HG02938 (cell line): ENCODE results near the gene HTD2.

Source experiments
- ATAC-seq: cut with Tn5 transposase; IDR thresholded peaks from one replicate; pipeline ENCODE4 v1.9.1; 2021; ENCODE audit warnings: mild to moderate bottlenecking, moderate library complexity; ENCODE audit not compliant: unreplicated experiment

The HTD2 gene

GRCh38 chr3:58355179-58355578 is 48.9 kb downstream of the HTD2 start:
- peak; percentile 60 for ATAC-seq

GRCh38 chr3:58356054-58356453 is 49.7 kb downstream of the HTD2 start:
- ATAC-seq = no peak

GRCh38 chr3:58357402-58357801 is 51.1 kb downstream of the HTD2 start:
- no peak for ATAC-seq

- no peak for ATAC-seq
These were observed 51.8 kb downstream of the HTD2 start for GRCh38 chr3:58358092-58358491.

GRCh38 chr3:58358808-58359207 is 52.5 kb downstream of the HTD2 start:
- ATAC-seq = no peak

- no peak for ATAC-seq
These were observed 53.3 kb downstream of the HTD2 start for GRCh38 chr3:58359621-58360020.

- no peak for ATAC-seq
These were observed 55.5 kb downstream of the HTD2 start for GRCh38 chr3:58361866-58362265.

- no peak for ATAC-seq
These were observed 60.4 kb downstream of the HTD2 start for GRCh38 chr3:58366699-58367098.

GRCh38 chr3:58369038-58369437 is 62.7 kb downstream of the HTD2 start:
- no peak for ATAC-seq
